ENCODE measurements around the gene SATB1. TPM values are rescaled to one million over a fixed set of nuclear protein-coding genes. Genes with fewer than 3 reads are reported as not detected.

The SATB1 gene
- total RNA-seq, 1 donor from 2014 or later, result 22.1 TPM

GRCh38 chr3:18438586-18438985 is 13.4 kb upstream of the SATB1 start:
- TF ChIP-seq CTCF (conservative IDR thresholded peaks at IDR 0.05), result no peak
- Mint-ChIP-seq H3K9me3 (no peaks in the 10 kb centered on the region), H3K36me3 (ENCODE audit: low read depth) (no peaks in the 10 kb centered on the region), H3K27ac (ENCODE audit: unreplicated experiment) (no peak overlapping the region), H3K4me1 (peaks cover 7% of the 10 kb centered on the region), H3K27me3 (ENCODE audit: low read depth) (peaks cover 58% of the 10 kb centered on the region), H3K4me3 (no peak overlapping the region)
- DNase-seq (ENCODE audit: low read depth, low spot score), result no peak

- Mint-ChIP-seq H3K27ac (ENCODE audit: unreplicated experiment) (no peak overlapping the region), H3K4me3 (no peak overlapping the region), H3K36me3 (ENCODE audit: low read depth) (no peaks in the 10 kb centered on the region), H3K4me1 (no peaks in the 10 kb centered on the region), H3K27me3 (ENCODE audit: low read depth) (peaks cover 54% of the 10 kb centered on the region), H3K9me3 (no peaks in the 10 kb centered on the region)
- no peak for DNase-seq (ENCODE audit: low read depth, low spot score)
- no peak for TF ChIP-seq CTCF (conservative IDR thresholded peaks at IDR 0.05)
Observed at GRCh38 chr3:18436213-18436612, 11.1 kb upstream of the SATB1 start.

- no peaks in the 10 kb centered on the region for H3K9me3 Mint-ChIP-seq
- no peak for DNase-seq (ENCODE audit: low read depth, low spot score)
- no peak for TF ChIP-seq CTCF (conservative IDR thresholded peaks at IDR 0.05)
- no peak overlapping the region for H3K4me3 Mint-ChIP-seq
- no peaks in the 10 kb centered on the region for H3K36me3 Mint-ChIP-seq (ENCODE audit: low read depth)
- no peak overlapping the region for H3K27ac Mint-ChIP-seq (ENCODE audit: unreplicated experiment)
- no peaks in the 10 kb centered on the region for H3K4me1 Mint-ChIP-seq
- peaks cover 48% of the 10 kb centered on the region for H3K27me3 Mint-ChIP-seq (ENCODE audit: low read depth)
Observed at GRCh38 chr3:18434711-18435110, 9.6 kb upstream of the SATB1 start.

GRCh38 chr3:18432752-18433151 is 7.6 kb upstream of the SATB1 start:
- peaks cover 33% of the 10 kb centered on the region for H3K27me3 Mint-ChIP-seq (ENCODE audit: low read depth)
- no peak for TF ChIP-seq CTCF (conservative IDR thresholded peaks at IDR 0.05)
- H3K36me3 Mint-ChIP-seq (ENCODE audit: low read depth), result no peaks in the 10 kb centered on the region
- no peaks in the 10 kb centered on the region for H3K4me1 Mint-ChIP-seq
- no peaks in the 10 kb centered on the region for H3K9me3 Mint-ChIP-seq
- no peak for DNase-seq (ENCODE audit: low read depth, low spot score)
- no peak overlapping the region for H3K27ac Mint-ChIP-seq (ENCODE audit: unreplicated experiment)
- no peak overlapping the region for H3K4me3 Mint-ChIP-seq

- Mint-ChIP-seq H3K36me3 (ENCODE audit: low read depth) (no peaks in the 10 kb centered on the region), H3K9me3 (no peaks in the 10 kb centered on the region), H3K27me3 (ENCODE audit: low read depth) (peaks cover 34% of the 10 kb centered on the region)
Observed at GRCh38 chr3:18431266-18431665, 6.1 kb upstream of the SATB1 start.

More at GRCh38 chr3:18431266-18431665, 6.1 kb upstream of the SATB1 start:
- Mint-ChIP-seq H3K4me1 (no peaks in the 10 kb centered on the region), H3K4me3 (no peak overlapping the region), H3K27ac (ENCODE audit: unreplicated experiment) (no peak overlapping the region)
- no peak for DNase-seq (ENCODE audit: low read depth, low spot score)
- TF ChIP-seq CTCF (conservative IDR thresholded peaks at IDR 0.05), result no peak

Measured in neural crest cell (in vitro differentiated cells).